Stomach (tissue), 4 donors: ENCODE measurements around the gene CDIPT.

ENCODE experiments used
- EP300 ChIP-seq: sonication (generic); formaldehyde crosslinking; IDR thresholded peaks from one replicate; pipeline ENCODE4 v1.6.1; 2017; ENCODE audit warnings: antibody characterized with exemption
- POLR2A ChIP-seq, 4 donors: fragments of 450-650 bp; IDR thresholded peaks; one replicate each; pipeline ENCODE4 v1.6.1; 2016; ENCODE audit warnings: antibody characterized with exemption in 4 of 4, control low read depth in 2 of 4, mild to moderate bottlenecking in 1 of 4, moderate library complexity in 1 of 4
- TF ChIP-seq, protein P1 (sequence below), 7 experiments: fragments of 450-650 bp in 4 of 7; fragments of 200-600 bp in 3 of 7; sonication (generic) in 3 of 7; IDR thresholded peaks; one replicate each; pipeline ENCODE4 v1.5.1; 2016 to 2019; ENCODE audit warnings: antibody characterized with exemption in 7 of 7, control low read depth in 2 of 7, mild to moderate bottlenecking in 1 of 7

DNA sequence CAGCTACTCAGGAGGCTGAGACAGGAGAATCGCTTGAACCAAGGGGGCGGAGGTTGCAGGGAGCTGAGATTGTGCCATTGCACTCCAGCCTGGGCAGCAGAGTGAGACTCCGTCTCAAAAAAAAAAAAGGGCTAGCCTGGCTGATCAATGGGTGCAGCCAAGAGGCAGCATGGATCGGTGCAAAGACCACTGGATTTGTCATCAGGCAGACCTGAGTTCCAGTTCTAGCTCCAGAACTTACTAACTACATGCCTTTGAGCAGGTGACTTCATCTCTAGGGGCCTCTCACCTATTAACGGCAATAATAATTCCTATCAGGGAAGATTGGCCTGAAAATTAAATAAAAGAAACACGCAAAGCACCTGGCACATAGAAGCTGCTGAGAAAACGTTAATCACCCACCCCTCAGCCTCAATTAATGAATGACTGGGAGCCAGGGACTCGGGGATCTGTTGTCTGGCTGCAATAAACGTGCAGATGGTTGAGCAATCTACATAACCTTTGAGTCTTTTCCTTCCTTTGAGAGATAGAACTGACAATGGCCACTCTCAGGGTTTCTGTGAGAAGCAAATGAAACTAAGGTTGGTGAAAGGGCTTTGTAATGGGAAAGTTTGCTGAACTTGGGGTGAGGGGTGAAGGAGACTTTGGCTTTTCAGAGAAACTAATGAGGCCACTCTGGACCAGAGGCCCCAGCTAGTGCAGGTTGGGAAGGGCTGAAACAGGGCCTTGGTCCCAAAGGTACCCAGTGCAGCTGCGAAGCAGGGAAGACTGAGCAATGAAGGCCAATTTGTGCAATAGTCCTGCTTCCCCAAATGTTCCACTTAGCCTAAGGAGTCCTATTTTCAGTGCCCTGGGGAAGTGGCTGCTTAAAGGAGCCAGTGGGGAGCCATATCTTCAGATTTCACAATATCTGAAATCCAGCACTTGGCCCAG lies 28.8 kb upstream of the CDIPT start:
- TF ChIP-seq, protein P1, sequence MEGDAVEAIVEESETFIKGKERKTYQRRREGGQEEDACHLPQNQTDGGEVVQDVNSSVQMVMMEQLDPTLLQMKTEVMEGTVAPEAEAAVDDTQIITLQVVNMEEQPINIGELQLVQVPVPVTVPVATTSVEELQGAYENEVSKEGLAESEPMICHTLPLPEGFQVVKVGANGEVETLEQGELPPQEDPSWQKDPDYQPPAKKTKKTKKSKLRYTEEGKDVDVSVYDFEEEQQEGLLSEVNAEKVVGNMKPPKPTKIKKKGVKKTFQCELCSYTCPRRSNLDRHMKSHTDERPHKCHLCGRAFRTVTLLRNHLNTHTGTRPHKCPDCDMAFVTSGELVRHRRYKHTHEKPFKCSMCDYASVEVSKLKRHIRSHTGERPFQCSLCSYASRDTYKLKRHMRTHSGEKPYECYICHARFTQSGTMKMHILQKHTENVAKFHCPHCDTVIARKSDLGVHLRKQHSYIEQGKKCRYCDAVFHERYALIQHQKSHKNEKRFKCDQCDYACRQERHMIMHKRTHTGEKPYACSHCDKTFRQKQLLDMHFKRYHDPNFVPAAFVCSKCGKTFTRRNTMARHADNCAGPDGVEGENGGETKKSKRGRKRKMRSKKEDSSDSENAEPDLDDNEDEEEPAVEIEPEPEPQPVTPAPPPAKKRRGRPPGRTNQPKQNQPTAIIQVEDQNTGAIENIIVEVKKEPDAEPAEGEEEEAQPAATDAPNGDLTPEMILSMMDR (IDR thresholded peaks at IDR 0.05) = no peak
- TF ChIP-seq EP300 (no peak), POLR2A (IDR thresholded peaks at IDR 0.05) (no peak)
